ENCODE data around the gene GOLIM4. TPM values are rescaled to one million over a fixed set of nuclear protein-coding genes. Genes with fewer than 3 reads are reported as not detected.

GOLIM4 gene
- total and polyA plus RNA-seq, 2 of the 13 experiments (the other 11 are each of a cell fraction or from before 2014, with no cell fraction given) = 10.9 to 47.7 TPM

DNA sequence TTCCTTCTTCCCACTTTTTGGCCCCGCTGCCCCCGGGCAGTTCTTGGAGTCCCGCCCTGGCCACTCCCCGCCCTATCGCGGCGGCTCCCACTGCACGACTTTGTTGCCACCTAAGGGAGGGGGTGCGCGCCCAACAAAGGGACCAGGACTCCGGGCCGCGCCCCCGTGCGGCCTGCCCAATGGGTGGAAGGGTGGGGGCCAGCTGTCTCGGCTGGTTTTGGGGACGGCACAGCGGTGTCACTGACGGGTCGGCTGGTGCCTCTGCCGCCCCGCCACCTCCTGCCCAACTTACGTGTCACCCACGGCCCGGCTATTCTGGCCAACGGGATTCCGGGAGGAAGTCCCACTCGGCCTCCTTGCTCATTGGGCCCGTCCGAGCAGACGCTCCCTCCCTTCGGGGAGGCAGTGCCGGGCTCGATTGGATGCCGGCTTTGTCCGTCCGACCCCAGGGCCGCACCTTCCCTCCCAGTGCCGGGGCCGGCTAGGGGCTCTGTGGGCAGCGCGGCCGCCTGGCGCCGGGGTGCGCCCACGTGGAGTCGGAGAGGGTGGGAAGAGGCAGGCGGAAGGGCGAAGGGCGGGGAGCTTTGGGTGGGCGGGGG lies at the start of gene GOLIM4 (continued):
- no peak for TF ChIP-seq NFAT5 (CRISPR knock-in tag; IDR thresholded peaks at IDR 0.05)
- no peak for TF ChIP-seq ZNF205 (CRISPR knock-in tag; IDR thresholded peaks at IDR 0.05)
- peak; percentile 39 for TF ChIP-seq CTCF (CRISPR knock-in tag; IDR thresholded peaks at IDR 0.05)
- no peak for TF ChIP-seq SMARCC2 (IDR thresholded peaks at IDR 0.05)
- TF ChIP-seq LCORL (IDR thresholded peaks at IDR 0.05) = no peak; the same call in 1 of the 2 replicates
- peak; percentile 93 for TF ChIP-seq LCORL (CRISPR knock-in tag; IDR thresholded peaks at IDR 0.05)
- TF ChIP-seq PLRG1 (conservative IDR thresholded peaks at IDR 0.05) = no peak
- no peak for TF ChIP-seq MBD4 (IDR thresholded peaks at IDR 0.05; ENCODE audit: borderline replicate concordance, low read length)
- no peak for TF ChIP-seq RNF2 (conservative IDR thresholded peaks at IDR 0.05; ENCODE audit: low read depth)
- TF ChIP-seq ZNF432 (CRISPR knock-in tag; IDR thresholded peaks at IDR 0.05; ENCODE audit: borderline replicate concordance) = no peak
- TF ChIP-seq ZNF670 (CRISPR knock-in tag; IDR thresholded peaks at IDR 0.05; ENCODE audit: borderline replicate concordance) = no peak
- no peak for TF ChIP-seq TAF15 (IDR thresholded peaks at IDR 0.05; ENCODE audit: low read depth, low read length, poor library complexity, severe bottlenecking)
- no peak for TF ChIP-seq MED8 (CRISPR knock-in tag; IDR thresholded peaks at IDR 0.05; ENCODE audit: insufficient replicate concordance)
- TF ChIP-seq NFE2L2 (IDR thresholded peaks at IDR 0.05; ENCODE audit: low read length) = no peak
- TF ChIP-seq, protein P1, sequence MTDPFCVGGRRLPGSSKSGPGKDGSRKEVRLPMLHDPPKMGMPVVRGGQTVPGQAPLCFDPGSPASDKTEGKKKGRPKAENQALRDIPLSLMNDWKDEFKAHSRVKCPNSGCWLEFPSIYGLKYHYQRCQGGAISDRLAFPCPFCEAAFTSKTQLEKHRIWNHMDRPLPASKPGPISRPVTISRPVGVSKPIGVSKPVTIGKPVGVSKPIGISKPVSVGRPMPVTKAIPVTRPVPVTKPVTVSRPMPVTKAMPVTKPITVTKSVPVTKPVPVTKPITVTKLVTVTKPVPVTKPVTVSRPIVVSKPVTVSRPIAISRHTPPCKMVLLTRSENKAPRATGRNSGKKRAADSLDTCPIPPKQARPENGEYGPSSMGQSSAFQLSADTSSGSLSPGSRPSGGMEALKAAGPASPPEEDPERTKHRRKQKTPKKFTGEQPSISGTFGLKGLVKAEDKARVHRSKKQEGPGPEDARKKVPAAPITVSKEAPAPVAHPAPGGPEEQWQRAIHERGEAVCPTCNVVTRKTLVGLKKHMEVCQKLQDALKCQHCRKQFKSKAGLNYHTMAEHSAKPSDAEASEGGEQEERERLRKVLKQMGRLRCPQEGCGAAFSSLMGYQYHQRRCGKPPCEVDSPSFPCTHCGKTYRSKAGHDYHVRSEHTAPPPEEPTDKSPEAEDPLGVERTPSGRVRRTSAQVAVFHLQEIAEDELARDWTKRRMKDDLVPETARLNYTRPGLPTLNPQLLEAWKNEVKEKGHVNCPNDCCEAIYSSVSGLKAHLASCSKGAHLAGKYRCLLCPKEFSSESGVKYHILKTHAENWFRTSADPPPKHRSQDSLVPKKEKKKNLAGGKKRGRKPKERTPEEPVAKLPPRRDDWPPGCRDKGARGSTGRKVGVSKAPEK (CRISPR knock-in tag; IDR thresholded peaks at IDR 0.05; ENCODE audit: borderline replicate concordance) = no peak
- TF ChIP-seq SIX1 (CRISPR knock-in tag; IDR thresholded peaks at IDR 0.05; ENCODE audit: borderline replicate concordance) = no peak
- no peak for TF ChIP-seq FUBP1 (CRISPR knock-in tag; IDR thresholded peaks at IDR 0.05; ENCODE audit: borderline replicate concordance)
- TF ChIP-seq CENPX (CRISPR knock-in tag; IDR thresholded peaks at IDR 0.05) = no peak
- TF ChIP-seq MAFG (CRISPR knock-in tag; IDR thresholded peaks at IDR 0.05) = no peak

All from HepG2 (cell line).